GM18867 (cell line): ENCODE measurements around the gene EFEMP1.
A peak's percentile ranks its signal among the peaks of the same experiment; 100 is the strongest.

ENCODE experiments used
- ATAC-seq: cut with Tn5 transposase; IDR thresholded peaks from one replicate; pipeline ENCODE4 v1.9.1; 2021; ENCODE audit warnings: mild to moderate bottlenecking, moderate library complexity; ENCODE audit not compliant: unreplicated experiment

Gene EFEMP1, protein sequence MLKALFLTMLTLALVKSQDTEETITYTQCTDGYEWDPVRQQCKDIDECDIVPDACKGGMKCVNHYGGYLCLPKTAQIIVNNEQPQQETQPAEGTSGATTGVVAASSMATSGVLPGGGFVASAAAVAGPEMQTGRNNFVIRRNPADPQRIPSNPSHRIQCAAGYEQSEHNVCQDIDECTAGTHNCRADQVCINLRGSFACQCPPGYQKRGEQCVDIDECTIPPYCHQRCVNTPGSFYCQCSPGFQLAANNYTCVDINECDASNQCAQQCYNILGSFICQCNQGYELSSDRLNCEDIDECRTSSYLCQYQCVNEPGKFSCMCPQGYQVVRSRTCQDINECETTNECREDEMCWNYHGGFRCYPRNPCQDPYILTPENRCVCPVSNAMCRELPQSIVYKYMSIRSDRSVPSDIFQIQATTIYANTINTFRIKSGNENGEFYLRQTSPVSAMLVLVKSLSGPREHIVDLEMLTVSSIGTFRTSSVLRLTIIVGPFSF

GRCh38 chr2:55923091-55923981, at the start of gene EFEMP1:
Gene EFEMP1 (minus strand): TSS chr2:55923782. CDS start chr2:55922440, 1,342 bp downstream.
- peak; percentile 73 for ATAC-seq

GRCh38 chr2:55970500-55970899, 46.9 kb upstream of the EFEMP1 start:
- no peak for ATAC-seq

DNA sequence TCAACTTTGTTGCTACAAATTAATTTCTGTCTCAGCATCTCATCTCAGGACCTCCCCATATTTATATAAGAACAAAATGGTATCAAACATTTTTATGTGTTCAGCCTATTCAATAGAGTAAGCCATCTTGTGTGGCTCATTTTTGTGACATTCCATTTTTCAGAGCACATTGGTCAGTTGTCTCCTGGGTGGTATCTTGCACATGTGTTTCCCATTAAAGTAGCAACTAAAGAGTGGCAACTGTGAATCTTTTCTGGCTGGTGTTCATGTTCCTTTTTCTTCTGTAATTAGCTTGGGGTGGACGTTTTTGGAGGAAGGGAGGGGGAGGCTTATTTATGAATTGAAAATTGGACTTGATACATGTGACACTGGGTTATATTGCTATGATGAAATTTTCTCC, 45.4 kb upstream of the EFEMP1 start:
- ATAC-seq = no peak

GRCh38 chr2:55966401-55967118, 43.0 kb upstream of the EFEMP1 start:
- ATAC-seq = no peak

DNA sequence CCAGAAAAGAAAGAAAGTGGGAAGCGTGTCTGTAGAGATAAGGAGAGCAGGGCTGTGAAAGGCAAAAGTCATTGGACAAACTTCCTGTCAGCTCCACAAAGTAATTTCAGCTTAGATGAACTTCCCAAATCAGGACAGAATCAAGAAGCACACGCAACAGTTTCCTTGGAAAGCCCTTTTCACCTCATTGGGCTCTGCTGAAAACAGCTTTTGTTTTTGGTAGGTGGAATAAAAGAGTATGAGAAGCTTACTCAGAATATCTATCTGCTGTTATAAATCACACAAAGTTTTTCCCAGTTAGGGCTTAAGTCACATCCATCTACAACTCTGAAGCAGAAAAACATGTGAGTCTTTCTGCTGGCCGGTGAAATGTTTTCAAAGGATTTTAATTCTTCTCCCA, 42.4 kb upstream of the EFEMP1 start:
- ATAC-seq = no peak

GRCh38 chr2:55965276-55965675, 41.7 kb upstream of the EFEMP1 start:
- no peak for ATAC-seq

- no peak for ATAC-seq
These were observed 39.3 kb upstream of the EFEMP1 start for GRCh38 chr2:55962915-55963314.

- ATAC-seq = peak; percentile 65
These were observed 37.8 kb upstream of the EFEMP1 start for GRCh38 chr2:55961318-55961911.

GRCh38 chr2:55958756-55959155, 35.2 kb upstream of the EFEMP1 start:
- ATAC-seq = no peak

- no peak for ATAC-seq
These were observed 33.6 kb upstream of the EFEMP1 start for GRCh38 chr2:55957142-55957541.

DNA sequence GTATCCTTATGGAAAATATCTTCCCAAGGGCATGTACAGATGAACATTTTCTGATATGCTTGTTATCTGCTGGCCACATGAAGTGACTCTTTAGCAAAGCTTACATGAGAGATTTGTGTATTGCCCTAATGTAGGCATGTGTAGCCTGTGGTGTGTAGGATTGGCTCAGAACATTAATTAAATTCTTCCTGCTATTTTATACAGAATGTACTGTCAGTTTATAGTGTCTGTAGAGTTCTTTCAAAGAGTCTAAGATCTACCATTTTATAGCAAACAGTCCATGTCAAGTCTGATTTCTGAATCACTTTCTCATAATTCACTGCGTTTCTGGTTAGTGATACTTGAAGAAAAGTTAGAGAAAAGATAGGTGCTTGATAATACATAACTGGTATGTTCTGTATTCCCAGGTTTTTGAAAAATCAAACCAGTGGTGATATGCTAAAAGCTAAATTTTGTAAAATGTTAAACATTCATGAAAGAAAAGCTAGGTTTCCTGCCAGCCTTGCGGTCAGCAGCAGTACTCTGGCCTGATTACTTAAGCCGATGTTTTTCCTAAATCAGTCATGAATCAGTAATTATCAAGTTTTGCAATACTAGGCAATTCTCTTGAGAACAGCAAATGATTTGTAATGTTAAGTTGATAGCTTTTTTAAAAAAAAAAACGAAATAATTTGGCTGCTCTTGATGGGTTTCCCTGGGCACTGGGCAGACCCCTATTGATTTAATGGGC, 30.9 kb upstream of the EFEMP1 start:
- no peak for ATAC-seq

GRCh38 chr2:55952415-55952814, 28.8 kb upstream of the EFEMP1 start:
- no peak for ATAC-seq

- no peak for ATAC-seq
These were observed 28.0 kb upstream of the EFEMP1 start for GRCh38 chr2:55951533-55951932.

DNA sequence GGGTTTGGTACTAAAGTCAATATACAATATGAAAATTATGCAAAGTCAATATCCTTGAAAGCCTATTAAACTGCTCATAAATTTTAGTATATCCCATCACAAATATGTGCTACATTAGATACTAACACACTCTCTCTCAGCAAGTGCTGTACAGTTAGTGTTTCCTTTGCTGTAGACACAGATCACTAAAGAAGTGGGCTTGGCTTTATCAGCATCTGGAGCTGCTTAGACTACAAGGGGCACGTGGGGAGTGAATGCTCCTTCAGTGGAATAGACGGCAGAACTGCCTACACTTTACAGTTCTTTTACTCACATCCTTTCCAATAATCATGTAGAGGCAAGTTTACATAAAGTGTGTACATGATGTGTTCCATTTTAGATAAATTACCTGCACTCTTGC, 26.0 kb upstream of the EFEMP1 start:
- no peak for ATAC-seq

DNA sequence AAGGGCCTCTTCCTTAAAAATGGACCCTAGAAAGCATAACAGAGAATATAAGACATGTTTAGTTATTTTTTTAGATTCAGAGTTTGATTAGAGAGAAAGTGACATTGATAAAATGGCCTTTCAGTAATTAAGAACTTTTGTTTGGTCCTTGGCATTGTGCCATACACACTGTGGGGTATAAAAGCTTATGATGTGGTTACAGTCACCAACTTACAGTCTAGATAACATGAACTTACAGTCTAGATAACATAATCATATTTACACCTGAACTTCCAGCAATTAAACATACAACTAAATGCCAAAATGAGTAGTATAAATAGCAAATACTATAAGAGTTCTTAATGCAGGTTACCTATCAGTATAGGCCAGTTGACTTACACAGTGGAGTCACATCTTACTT, 25.6 kb upstream of the EFEMP1 start:
- ATAC-seq = no peak

DNA sequence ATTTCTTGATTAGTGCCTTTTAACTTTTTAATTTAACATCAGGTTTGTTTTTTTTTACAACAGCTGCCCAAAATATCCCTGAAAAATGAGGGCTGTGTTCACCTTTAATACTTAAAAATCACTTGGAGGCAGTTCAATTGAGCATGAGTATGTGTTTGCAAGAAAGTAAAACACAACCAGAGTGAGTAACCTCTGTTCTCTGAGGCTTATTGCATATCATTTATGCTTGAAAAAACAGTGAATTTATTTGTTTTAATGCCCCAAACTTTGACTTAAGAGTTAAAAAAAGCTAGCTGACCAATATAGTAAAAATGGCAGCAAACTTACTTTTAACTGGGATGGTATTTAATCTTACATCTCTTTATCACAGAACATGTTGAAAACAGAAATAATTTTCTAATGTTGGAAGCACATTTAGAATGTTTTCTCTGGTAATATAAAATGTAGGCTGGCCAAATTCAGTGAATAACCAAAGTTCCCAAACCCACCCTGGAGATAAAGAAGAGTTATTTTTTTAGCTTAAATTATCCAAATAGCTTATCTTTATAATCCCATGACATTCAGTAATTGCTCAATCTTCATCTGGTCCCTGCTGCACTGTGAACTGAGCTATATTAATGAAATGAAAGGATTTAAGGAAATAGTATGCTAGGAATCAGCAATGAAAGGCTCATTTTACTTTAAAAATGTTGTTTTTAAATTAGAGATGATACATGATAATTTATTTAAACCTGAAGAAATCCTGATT, 24.8 kb upstream of the EFEMP1 start:
- ATAC-seq = no peak

DNA sequence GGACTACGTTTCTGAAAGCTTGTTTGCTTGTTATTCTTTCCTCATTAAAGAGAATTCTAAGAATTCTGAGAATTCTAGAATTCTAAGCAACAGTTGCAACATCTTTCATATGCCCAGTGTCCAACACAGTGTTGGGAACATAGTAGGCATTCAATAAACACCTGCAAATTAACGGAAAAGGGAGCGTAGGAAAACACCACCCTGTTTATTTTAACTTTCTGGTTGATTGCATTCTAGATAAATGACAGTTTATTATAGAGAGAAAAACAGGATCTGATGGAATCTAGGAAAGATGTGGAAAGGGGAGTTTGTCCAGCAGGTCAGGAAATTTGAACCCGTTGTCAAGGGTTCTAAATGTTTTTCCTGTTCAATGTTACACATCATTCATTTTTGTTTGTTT, 24.2 kb upstream of the EFEMP1 start:
- ATAC-seq = no peak

DNA sequence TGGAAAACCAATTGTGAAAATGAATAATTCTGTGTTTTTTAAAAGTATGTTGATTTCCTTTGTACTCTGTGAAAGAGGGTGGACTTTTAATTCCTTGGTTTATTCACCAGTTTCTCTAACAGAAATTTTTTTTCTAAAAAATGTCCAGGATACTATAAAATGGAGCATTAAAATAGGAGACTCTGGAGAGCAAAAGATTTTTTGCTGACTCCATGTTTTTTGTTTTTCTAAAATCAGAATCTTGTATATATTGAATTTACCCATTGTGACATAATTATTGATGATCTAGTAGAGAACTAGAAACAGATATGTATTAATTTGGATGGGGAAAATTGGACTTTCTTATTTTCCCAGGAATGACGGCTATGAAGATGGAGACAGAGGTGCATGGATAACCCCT, 23.2 kb upstream of the EFEMP1 start:
- ATAC-seq = no peak

GRCh38 chr2:55943466-55943865, 19.9 kb upstream of the EFEMP1 start:
- ATAC-seq = no peak
